Measurements from ENCODE around the gene MEFV. TPM values are rescaled to one million over a fixed set of nuclear protein-coding genes. Genes with fewer than 3 reads are reported as not detected.

The MEFV gene
- total RNA-seq, 1 donor from 2014 or later = not detected

GRCh38 chr16:3235856-3236669 is 20.4 kb downstream of the MEFV start:
- no peak for DNase-seq (ENCODE audit: extremely low spot score, unreplicated experiment)
- Mint-ChIP-seq H3K4me3 (ENCODE audit: unreplicated experiment) (peak overlapping the region; percentile 63), H3K4me1 (ENCODE audit: unreplicated experiment) (peaks cover 13% of the 10 kb centered on the region), H3K36me3 (ENCODE audit: unreplicated experiment) (peaks cover 20% of the 10 kb centered on the region), H3K27ac (ENCODE audit: unreplicated experiment) (peak overlapping the region; percentile 19), H3K9me3 (ENCODE audit: unreplicated experiment) (peaks cover 16% of the 10 kb centered on the region), H3K27me3 (ENCODE audit: unreplicated experiment) (peaks cover 6% of the 10 kb centered on the region)
- TF ChIP-seq, protein P1, sequence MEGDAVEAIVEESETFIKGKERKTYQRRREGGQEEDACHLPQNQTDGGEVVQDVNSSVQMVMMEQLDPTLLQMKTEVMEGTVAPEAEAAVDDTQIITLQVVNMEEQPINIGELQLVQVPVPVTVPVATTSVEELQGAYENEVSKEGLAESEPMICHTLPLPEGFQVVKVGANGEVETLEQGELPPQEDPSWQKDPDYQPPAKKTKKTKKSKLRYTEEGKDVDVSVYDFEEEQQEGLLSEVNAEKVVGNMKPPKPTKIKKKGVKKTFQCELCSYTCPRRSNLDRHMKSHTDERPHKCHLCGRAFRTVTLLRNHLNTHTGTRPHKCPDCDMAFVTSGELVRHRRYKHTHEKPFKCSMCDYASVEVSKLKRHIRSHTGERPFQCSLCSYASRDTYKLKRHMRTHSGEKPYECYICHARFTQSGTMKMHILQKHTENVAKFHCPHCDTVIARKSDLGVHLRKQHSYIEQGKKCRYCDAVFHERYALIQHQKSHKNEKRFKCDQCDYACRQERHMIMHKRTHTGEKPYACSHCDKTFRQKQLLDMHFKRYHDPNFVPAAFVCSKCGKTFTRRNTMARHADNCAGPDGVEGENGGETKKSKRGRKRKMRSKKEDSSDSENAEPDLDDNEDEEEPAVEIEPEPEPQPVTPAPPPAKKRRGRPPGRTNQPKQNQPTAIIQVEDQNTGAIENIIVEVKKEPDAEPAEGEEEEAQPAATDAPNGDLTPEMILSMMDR (IDR thresholded peaks at IDR 0.05) = no peak

DNA sequence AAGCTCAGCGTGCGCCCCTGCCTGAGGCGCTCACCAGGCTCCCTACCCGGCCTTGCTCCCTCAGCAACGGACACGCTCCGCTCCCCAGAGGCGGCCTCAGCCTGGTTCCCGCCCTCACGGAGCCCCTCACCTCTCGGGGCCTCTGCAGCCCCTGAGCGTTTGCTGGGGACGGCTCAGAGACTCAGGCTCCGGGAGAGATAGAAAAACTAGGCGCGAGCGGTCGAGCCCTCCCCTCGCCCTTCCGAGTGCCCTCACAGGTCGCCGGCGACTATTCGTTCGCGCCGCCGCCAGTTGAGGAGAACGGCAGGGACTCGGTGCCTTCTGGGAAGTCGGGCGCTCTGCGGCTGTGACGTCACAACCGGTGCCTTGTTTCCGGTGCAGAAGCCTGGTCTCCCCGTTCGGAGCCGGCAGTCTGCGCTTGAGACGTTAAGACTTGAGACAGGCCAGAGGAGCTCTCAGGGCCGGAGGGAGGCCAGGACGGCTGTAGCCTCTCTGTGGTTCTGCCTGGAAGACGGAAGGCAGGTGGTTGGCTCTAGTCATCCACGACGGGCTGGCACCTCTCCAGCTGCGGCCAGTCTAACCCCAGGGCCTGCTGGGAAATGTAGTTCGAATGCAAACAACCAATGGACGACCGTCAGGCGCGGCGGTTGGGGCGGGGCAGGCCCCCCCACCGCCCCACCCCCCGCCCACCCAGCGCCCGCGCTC is 21.4 kb downstream of the MEFV start, which contains the start of gene ZNF200:
TSS of gene ZNF200 (minus strand) at position 302 of the 705 bp plus-strand sequence. CDS start 1,403 bp downstream, outside the sequence.
- Mint-ChIP-seq H3K4me1 (ENCODE audit: unreplicated experiment) (peaks cover 13% of the 10 kb centered on the region), H3K9me3 (ENCODE audit: unreplicated experiment) (peaks cover 25% of the 10 kb centered on the region), H3K27ac (ENCODE audit: unreplicated experiment) (peak within 1 kb of the TSS; percentile 99), H3K4me3 (ENCODE audit: unreplicated experiment) (peak within 1 kb of the TSS; percentile 94), H3K36me3 (ENCODE audit: unreplicated experiment) (peaks cover 30% of the 10 kb centered on the region), H3K27me3 (ENCODE audit: unreplicated experiment) (peaks cover 2% of the 10 kb centered on the region)
- DNase-seq (ENCODE audit: extremely low spot score, unreplicated experiment) = peak; percentile 96
- TF ChIP-seq, protein P1 (IDR thresholded peaks at IDR 0.05) = no peak

- peaks cover 26% of the 10 kb centered on the region for H3K9me3 Mint-ChIP-seq (ENCODE audit: unreplicated experiment)
- peak overlapping the region; percentile 94 for H3K4me3 Mint-ChIP-seq (ENCODE audit: unreplicated experiment)
- peak overlapping the region; percentile 99 for H3K27ac Mint-ChIP-seq (ENCODE audit: unreplicated experiment)
These were observed 21.9 kb downstream of the MEFV start for GRCh38 chr16:3234543-3234856.

DNA sequence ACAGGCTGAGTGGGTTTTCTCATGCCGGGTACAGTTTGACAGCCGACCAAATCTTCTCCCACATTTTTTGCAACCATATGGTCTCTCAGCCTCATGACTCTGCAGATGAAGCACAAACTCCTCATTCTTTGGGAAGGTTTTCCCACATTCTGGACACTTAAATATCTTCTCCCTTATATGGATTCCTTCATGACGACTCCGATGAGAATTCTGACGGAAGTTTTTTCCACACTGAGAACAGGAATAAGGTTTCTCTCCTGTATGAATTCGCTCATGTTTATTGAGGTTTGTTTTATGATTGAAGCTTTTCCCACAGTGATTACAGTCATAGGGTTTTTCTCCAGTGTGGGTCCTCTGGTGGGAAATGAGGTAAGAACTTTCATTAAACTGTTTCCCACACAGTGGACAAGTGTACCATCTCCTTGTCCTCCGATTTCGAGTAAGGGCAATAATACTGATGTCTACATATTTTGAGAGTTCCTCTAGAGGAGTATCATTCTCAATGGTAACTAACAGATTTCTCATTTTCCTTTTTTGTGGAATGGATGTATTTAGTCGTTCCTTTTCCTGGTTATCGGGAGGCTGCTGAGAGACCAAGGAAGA is 32.4 kb downstream of the MEFV start:
- peaks cover 71% of the 10 kb centered on the region for H3K36me3 Mint-ChIP-seq (ENCODE audit: unreplicated experiment)
- no peak overlapping the region for H3K4me3 Mint-ChIP-seq (ENCODE audit: unreplicated experiment)
- TF ChIP-seq, protein P1 (IDR thresholded peaks at IDR 0.05) = no peak
- H3K27ac Mint-ChIP-seq (ENCODE audit: unreplicated experiment) = no peak overlapping the region
- DNase-seq (ENCODE audit: extremely low spot score, unreplicated experiment) = no peak
- H3K27me3 Mint-ChIP-seq (ENCODE audit: unreplicated experiment) = no peaks in the 10 kb centered on the region
- peaks cover 43% of the 10 kb centered on the region for H3K9me3 Mint-ChIP-seq (ENCODE audit: unreplicated experiment)
- no peaks in the 10 kb centered on the region for H3K4me1 Mint-ChIP-seq (ENCODE audit: unreplicated experiment)

More at GRCh38 chr16:3234543-3234856, 21.9 kb downstream of the MEFV start:
- Mint-ChIP-seq H3K36me3 (ENCODE audit: unreplicated experiment) (peaks cover 32% of the 10 kb centered on the region), H3K4me1 (ENCODE audit: unreplicated experiment) (peaks cover 13% of the 10 kb centered on the region), H3K27me3 (ENCODE audit: unreplicated experiment) (no peaks in the 10 kb centered on the region)
- TF ChIP-seq, protein P1 (IDR thresholded peaks at IDR 0.05) = no peak
- no peak for DNase-seq (ENCODE audit: extremely low spot score, unreplicated experiment)

GRCh38 chr16:3220839-3221238 is 35.6 kb downstream of the MEFV start:
- peaks cover 33% of the 10 kb centered on the region for H3K9me3 Mint-ChIP-seq (ENCODE audit: unreplicated experiment)

More at GRCh38 chr16:3220839-3221238, 35.6 kb downstream of the MEFV start:
- DNase-seq (ENCODE audit: extremely low spot score, unreplicated experiment) = no peak
- H3K27ac Mint-ChIP-seq (ENCODE audit: unreplicated experiment) = no peak overlapping the region
- peaks cover 43% of the 10 kb centered on the region for H3K36me3 Mint-ChIP-seq (ENCODE audit: unreplicated experiment)
- TF ChIP-seq, protein P1 (IDR thresholded peaks at IDR 0.05) = no peak
- no peak overlapping the region for H3K4me3 Mint-ChIP-seq (ENCODE audit: unreplicated experiment)
- no peaks in the 10 kb centered on the region for H3K4me1 Mint-ChIP-seq (ENCODE audit: unreplicated experiment)
- H3K27me3 Mint-ChIP-seq (ENCODE audit: unreplicated experiment) = peaks cover 3% of the 10 kb centered on the region

Measured in osteocyte (in vitro differentiated cells).